SK-N-DZ (cell line): Measurements from ENCODE around the gene ADARB2.
"Not testable (repeated sequence)": the region's sequence is repeated elsewhere in the genome, so short reads cannot be mapped to it uniquely, and the experiment has no call there.

Source experiments
- DNase-seq: peaks from one replicate; pipeline ENCODE4 v3.0.0-alpha.2; 2015; ENCODE audit warnings: low spot score

ADARB2 gene

GRCh38 chr10:1550291-1550595 is 187.1 kb downstream of the ADARB2 start:
- DNase-seq = no peak

- DNase-seq = no peak
Measured at GRCh38 chr10:1549591-1550290, 187.6 kb downstream of the ADARB2 start.

GRCh38 chr10:1548596-1548995 is 188.7 kb downstream of the ADARB2 start:
- DNase-seq = no peak

- no peak for DNase-seq
Measured at GRCh38 chr10:1548146-1548545, 189.2 kb downstream of the ADARB2 start.

- DNase-seq = no peak
Measured at GRCh38 chr10:1546431-1547110, 190.8 kb downstream of the ADARB2 start.

- no peak for DNase-seq
Measured at GRCh38 chr10:1545524-1545923, 191.8 kb downstream of the ADARB2 start.

- DNase-seq = no peak
Measured at GRCh38 chr10:1544929-1545328, 192.4 kb downstream of the ADARB2 start.

- DNase-seq = no peak
Measured at GRCh38 chr10:1544209-1544673, 193.1 kb downstream of the ADARB2 start.

- no peak for DNase-seq
Measured at GRCh38 chr10:1543596-1543995, 193.7 kb downstream of the ADARB2 start.

- DNase-seq = no peak
Measured at GRCh38 chr10:1542941-1543340, 194.4 kb downstream of the ADARB2 start.

GRCh38 chr10:1540144-1540543 is 197.2 kb downstream of the ADARB2 start:
- DNase-seq = no peak

GRCh38 chr10:1539216-1539615 is 198.1 kb downstream of the ADARB2 start:
- DNase-seq = no peak

- no peak for DNase-seq
Measured at GRCh38 chr10:1538531-1539061, 198.7 kb downstream of the ADARB2 start.

GRCh38 chr10:1538121-1538520 is 199.2 kb downstream of the ADARB2 start:
- no peak for DNase-seq

- not testable (repeated sequence) for DNase-seq
Measured at GRCh38 chr10:1537449-1537848, 199.9 kb downstream of the ADARB2 start.

GRCh38 chr10:1536341-1536740 is 201.0 kb downstream of the ADARB2 start:
- no peak for DNase-seq

- no peak for DNase-seq
Measured at GRCh38 chr10:1535301-1535965, 201.9 kb downstream of the ADARB2 start.

GRCh38 chr10:1534820-1535219 is 202.5 kb downstream of the ADARB2 start:
- DNase-seq = no peak

GRCh38 chr10:1532636-1533035 is 204.7 kb downstream of the ADARB2 start:
- no peak for DNase-seq

GRCh38 chr10:1531883-1532597 is 205.3 kb downstream of the ADARB2 start:
- no peak for DNase-seq

GRCh38 chr10:1530871-1531517 is 206.3 kb downstream of the ADARB2 start:
- no peak for DNase-seq
